HCT116 (cell line): ENCODE measurements around the gene MINAR1. TPM values are rescaled to one million over a fixed set of nuclear protein-coding genes. Genes with fewer than 3 reads are reported as not detected.

ENCODE experiments used
- ATAC-seq: fragments of 200-7000 bp; cut with Tn5 transposase; 2 replicates; pipeline ENCODE4 v1.9.1; 2020; ENCODE audit warnings: mild to moderate bottlenecking, moderate library complexity
- BruUV-seq: library from RNA; stranded (reverse); fragments of 400-500 nt; replicated peaks from 2 replicates; lab custom pipeline; 2021; lab: Mats Ljungman, UMichigan
- CTCF ChIA-PET: fragments of 300-600 bp; sonication (Branson Sonifier 250); formaldehyde crosslinking; loops from one replicate; lab custom pipeline; 2021; ENCODE audit warnings: antibody characterized with exemption; lab: Charles Lee
- POLR2A ChIA-PET: fragments of 300-600, 350-600 bp; sonication (Branson Sonifier 250); formaldehyde crosslinking; loops from one replicate; lab custom pipeline; 2021; ENCODE audit warnings: antibody characterized with exemption; lab: Charles Lee
- RAD21 ChIA-PET, 2 experiments: fragments of 300-600 bp; sonication (Branson Sonifier 250); formaldehyde crosslinking; loops; one replicate each; lab custom pipeline; 2023; ENCODE audit warnings: low total read pairs in 2 of 2; ENCODE audit not compliant: uncharacterized antibody in 2 of 2, unreplicated experiment in 2 of 2, low non-redundant PET in 1 of 2; lab: Charles Lee
- DNase-seq: peaks from one replicate; pipeline ENCODE4 v3.0.0-alpha.2; 2010; ENCODE audit warnings: low read depth, low spot score
- H2AFZ ChIP-seq: fragments of 200-600 bp; shearing (Covaris generic), sonication (generic); 2 replicates; pipeline ENCODE4 v1.6.1; 2017; ENCODE audit warnings: low read depth, mixed run types, mixed read lengths, antibody characterized with exemption, low read length; ENCODE audit not compliant: poor library complexity, severe bottlenecking
- H3K27ac ChIP-seq: 2 replicates; pipeline ENCODE4 v1.5.1; 2012; ENCODE audit warnings: low read depth, low read length
- H3K27me3 ChIP-seq: fragments of 200-600 bp; sonication (generic); 2 replicates; pipeline ENCODE4 v1.6.1; 2016; ENCODE audit warnings: mixed run types, low read length, mixed read lengths; ENCODE audit not compliant: insufficient read depth
- H3K36me3 ChIP-seq, 2 experiments: fragments of 200-500 bp in 1 of 2; fragments of 200-600 bp in 1 of 2; sonication (Bioruptor generic) in 1 of 2; sonication (generic) in 1 of 2; 2 replicates each; pipeline versions ENCODE4 v1.5.1 to v1.6.1; 2014 to 2016; ENCODE audit warnings: low read length in 2 of 2, inconsistent platforms in 1 of 2, mixed read lengths in 1 of 2, mixed run types in 1 of 2; ENCODE audit not compliant: insufficient read depth in 2 of 2, control insufficient read depth in 1 of 2
- H3K4me1 ChIP-seq, 2 experiments: fragments of 200-600 bp in 1 of 2; sonication (generic) in 1 of 2; 2 replicates each; pipeline versions ENCODE4 v1.5.1 to v1.6.1; 2012 to 2017; ENCODE audit warnings: low read length in 2 of 2, inconsistent platforms in 1 of 2, mild to moderate bottlenecking in 1 of 2, mixed read lengths in 1 of 2, mixed run types in 1 of 2, moderate library complexity in 1 of 2; ENCODE audit not compliant: insufficient read depth in 2 of 2, control insufficient read depth in 1 of 2
- H3K4me2 ChIP-seq: fragments of 200-600 bp; sonication (generic); 2 replicates; pipeline ENCODE4 v1.6.1; 2017; ENCODE audit warnings: mixed run types, low read length, mixed read lengths
- H3K4me3 ChIP-seq, 2 experiments: fragments of 200-600 bp in 1 of 2; sonication (generic) in 1 of 2; replicated peaks in 1 of 2; 2 replicates each; pipeline ENCODE4 v1.5.1; 2011 to 2016; ENCODE audit warnings: low read length in 2 of 2, control low read depth in 1 of 2, low read depth in 1 of 2, mild to moderate bottlenecking in 1 of 2, mixed read lengths in 1 of 2, mixed run types in 1 of 2
- H3K79me2 ChIP-seq: fragments of 200-600 bp; sonication (generic); 2 replicates; pipeline ENCODE4 v1.6.1; 2017; ENCODE audit warnings: mild to moderate bottlenecking, mixed run types, low read length, moderate library complexity, mixed read lengths; ENCODE audit not compliant: insufficient read depth
- H3K9ac ChIP-seq: fragments of 200-600 bp; sonication (generic); 2 replicates; pipeline ENCODE4 v1.6.1; 2016; ENCODE audit warnings: low read length, mixed read lengths
- H3K9me2 ChIP-seq: fragments of 200-600 bp; sonication (generic), shearing (Covaris generic); 2 replicates; pipeline ENCODE4 v1.6.1; 2017; ENCODE audit warnings: mixed run types, mild to moderate bottlenecking, moderate library complexity; ENCODE audit not compliant: insufficient read depth
- H3K9me3 ChIP-seq, 2 experiments: fragments of 200-500 bp in 1 of 2; fragments of 200-600 bp in 1 of 2; sonication (Bioruptor generic) in 1 of 2; sonication (generic) in 1 of 2; 2 replicates each; pipeline ENCODE4 v1.6.1; 2014 to 2017; ENCODE audit warnings: low read length in 2 of 2, mixed read lengths in 2 of 2, inconsistent platforms in 1 of 2, low read depth in 1 of 2, mild to moderate bottlenecking in 1 of 2, mixed run types in 1 of 2, moderate library complexity in 1 of 2; ENCODE audit not compliant: control insufficient read depth in 1 of 2, insufficient read depth in 1 of 2
- H4K20me1 ChIP-seq: fragments of 200-600 bp; sonication (generic), shearing (Covaris generic); 2 replicates; pipeline ENCODE4 v1.6.1; 2017; ENCODE audit warnings: mixed run types, mild to moderate bottlenecking, moderate library complexity; ENCODE audit not compliant: insufficient read depth
- CBX3 ChIP-seq: IDR thresholded peaks from 2 replicates; pipeline ENCODE4 v1.6.1; 2012; ENCODE audit warnings: low read depth
- CEBPB ChIP-seq: IDR thresholded peaks from 2 replicates; pipeline ENCODE4 v1.6.1; 2012; ENCODE audit warnings: low read depth
- EGR1 ChIP-seq: IDR thresholded peaks from 2 replicates; pipeline ENCODE4 v1.6.1; 2012; ENCODE audit warnings: low read depth
- EZH2 ChIP-seq: fragments of 200-600 bp; sonication (generic); IDR thresholded peaks from 2 replicates; pipeline ENCODE4 v1.6.1; 2017; ENCODE audit warnings: antibody characterized with exemption, mixed run types
- MAX ChIP-seq: IDR thresholded peaks from 2 replicates; pipeline ENCODE4 v1.6.1; 2012
- POLR2A ChIP-seq: IDR thresholded peaks from 2 replicates; pipeline ENCODE4 v1.7.0; 2011; ENCODE audit warnings: borderline replicate concordance; ENCODE audit not compliant: insufficient read depth, insufficient read length; ENCODE audit errors: extremely low read depth
- POLR2AphosphoS5 ChIP-seq: IDR thresholded peaks from 2 replicates; pipeline ENCODE4 v1.6.1; 2011; ENCODE audit warnings: mild to moderate bottlenecking, low read depth, low read length, moderate library complexity
- REST ChIP-seq: IDR thresholded peaks from 2 replicates; pipeline ENCODE4 v1.6.1; 2012; ENCODE audit warnings: low read depth
- SIN3A ChIP-seq: IDR thresholded peaks from 2 replicates; pipeline ENCODE4 v1.6.1; 2012; ENCODE audit warnings: low read depth
- SRF ChIP-seq: IDR thresholded peaks from 2 replicates; pipeline ENCODE4 v1.6.1; 2012; ENCODE audit warnings: low read depth
- TCF7L2 ChIP-seq: IDR thresholded peaks from 2 replicates; pipeline ENCODE4 v1.7.0; 2011; ENCODE audit warnings: borderline replicate concordance, inconsistent platforms; ENCODE audit not compliant: insufficient read depth, insufficient read length; ENCODE audit errors: extremely low read depth
- YY1 ChIP-seq: IDR thresholded peaks from 2 replicates; pipeline ENCODE4 v1.6.1; 2011; ENCODE audit warnings: low read length, low read depth, moderate library complexity, mild to moderate bottlenecking; ENCODE audit not compliant: insufficient replicate concordance; ENCODE audit errors: extremely low read depth
- ZFX ChIP-seq: fragments of 450-650 bp; IDR thresholded peaks from 2 replicates; pipeline ENCODE4 v1.6.1; 2017
- intact Hi-C: fragments of 100-400 bp; cut with micrococcal nuclease; formaldehyde crosslinking; loops from 2 replicates; pipeline ENCODE4 v1.10.0; 2022
- total RNA-seq: library from RNA; stranded (reverse); gene quantifications from one replicate; pipeline ENCODE4 v1.2.1, GENCODE V29; 2021; ENCODE audit not compliant: unreplicated experiment

The MINAR1 gene
- total RNA-seq, 1 experiment from 2014 or later, result 1.9 TPM

GRCh38 chr15:79452244-79453051 lies 20.3 kb downstream of the MINAR1 start:
- no TSS peak for BruUV-seq
- DNase-seq (no peak), ATAC-seq (no peak)
- TF ChIP-seq YY1 (no peak), POLR2AphosphoS5 (no peak), ZFX (no peak)
- Histone ChIP-seq H2AFZ (no peak overlapping the region), H3K79me2 (no peaks in the 10 kb centered on the region), H3K4me1 (no peaks in the 10 kb centered on the region), H3K9me2 (no peaks in the 10 kb centered on the region), H3K9me3 (no peaks in the 10 kb centered on the region), H3K27ac (no peak overlapping the region), H3K4me2 (no peak overlapping the region), H3K36me3 (no peaks in the 10 kb centered on the region), H4K20me1 (no peaks in the 10 kb centered on the region), H3K27me3 (no peaks in the 10 kb centered on the region), H3K4me3 (no peak overlapping the region), H3K9ac (no peak overlapping the region)
- intact Hi-C loops, result loop anchor here (5.0 kb wide), 1 partner anchor 120 kb away; no protein-coding TSS in a partner anchor
- ChIA-PET POLR2A (no interaction called here), RAD21 (no interaction called here), CTCF (interaction anchor here (0.9 kb wide), 1 partner anchor 8 kb away, joined by 3 read pairs; no protein-coding TSS in a partner anchor)

- Histone ChIP-seq H3K9ac (no peak overlapping the region), H4K20me1 (no peaks in the 10 kb centered on the region), H3K4me3 (no peak overlapping the region), H3K36me3 (no peaks in the 10 kb centered on the region), H3K9me2 (no peaks in the 10 kb centered on the region), H3K4me2 (no peak overlapping the region), H3K27ac (no peak overlapping the region), H3K4me1 (no peaks in the 10 kb centered on the region), H3K79me2 (no peaks in the 10 kb centered on the region), H2AFZ (no peak overlapping the region), H3K27me3 (no peaks in the 10 kb centered on the region), H3K9me3 (no peaks in the 10 kb centered on the region)
- ChIA-PET CTCF (no interaction called here), POLR2A (no interaction called here), RAD21 (no interaction called here)
- DNase-seq, result no peak
- ATAC-seq, result no peak
- TF ChIP-seq REST (no peak), MAX (no peak), POLR2AphosphoS5 (no peak), EGR1 (no peak), POLR2A (no peak), CBX3 (no peak), SRF (no peak), TCF7L2 (no peak), YY1 (no peak), CEBPB (no peak), EZH2 (no peak), SIN3A (no peak)
- intact Hi-C loops, result loop anchor here (5.0 kb wide), 1 partner anchor 119 kb away; no protein-coding TSS in a partner anchor
- BruUV-seq, result no TSS peak
Measured at GRCh38 chr15:79453446-79453845, 21.3 kb downstream of the MINAR1 start.
